Measurements from ENCODE around the gene OR1N1.
"Not testable (repeated sequence)": the region's sequence is repeated elsewhere in the genome, so short reads cannot be mapped to it uniquely, and the experiment has no call there.

Gene OR1N1

GRCh38 chr9:122527193-122527592 lies at the start of gene OR1N1:
TSS of gene OR1N1 (minus strand) at chr9:122527293. CDS start at chr9:122527293, 0 bp downstream.
- DNase-seq (ENCODE audit: low spot score) = no peak

- no peak for DNase-seq (ENCODE audit: low spot score)
Measured at GRCh38 chr9:122572456-122572855, 45.4 kb upstream of the OR1N1 start.

- DNase-seq (ENCODE audit: low spot score) = no peak
Measured at GRCh38 chr9:122567901-122568300, 40.8 kb upstream of the OR1N1 start.

GRCh38 chr9:122562134-122562760 lies 35.2 kb upstream of the OR1N1 start:
- no peak for DNase-seq (ENCODE audit: low spot score)

DNA sequence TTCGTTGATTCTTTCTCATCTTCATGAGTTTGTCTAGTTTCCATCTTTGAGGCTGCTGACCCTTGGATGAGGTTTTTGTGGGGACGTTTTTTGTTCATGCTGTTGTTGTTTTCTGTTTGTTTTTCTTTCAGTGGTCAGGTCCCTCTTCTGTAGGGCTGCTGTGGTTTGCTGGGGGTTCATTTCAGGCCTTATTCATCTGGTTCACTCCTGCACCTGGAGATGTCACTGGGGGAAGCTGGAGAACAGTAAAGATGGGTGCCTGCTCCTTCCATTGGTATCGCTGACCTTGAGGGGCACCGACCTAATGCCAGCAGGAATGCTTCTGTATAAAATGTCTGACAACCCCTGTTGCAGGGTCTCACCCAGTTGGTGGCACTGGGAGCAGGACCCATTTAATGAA lies 34.4 kb upstream of the OR1N1 start:
- DNase-seq (ENCODE audit: low spot score) = no peak

- no peak for DNase-seq (ENCODE audit: low spot score)
Measured at GRCh38 chr9:122552812-122553211, 25.7 kb upstream of the OR1N1 start, which contains the start of gene OR1N2. TSS of gene OR1N2 (plus strand) at chr9:122553112. CDS start at chr9:122553212, 100 bp downstream.

DNA sequence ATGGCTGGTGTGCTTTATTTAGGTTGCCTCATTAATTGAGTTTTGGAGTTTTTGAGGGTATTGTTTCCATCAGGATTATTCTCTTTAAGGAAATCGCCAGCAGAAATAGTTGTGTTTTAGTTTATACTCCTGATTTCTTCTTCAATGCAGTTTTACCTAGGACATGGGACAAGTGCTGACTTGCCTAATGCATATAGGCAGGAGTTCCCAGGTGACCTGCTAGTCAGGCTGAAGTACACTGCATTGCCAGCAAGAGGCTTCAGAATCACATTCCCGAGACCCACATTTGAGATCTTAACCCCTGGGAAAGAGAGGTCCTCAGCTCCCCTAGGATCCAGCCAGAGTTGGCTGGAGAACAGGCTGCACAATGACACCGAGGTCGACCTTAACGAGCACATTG lies 24.3 kb upstream of the OR1N1 start:
- DNase-seq (ENCODE audit: low spot score) = no peak

- DNase-seq (ENCODE audit: low spot score) = no peak
Measured at GRCh38 chr9:122546196-122546595, 19.1 kb upstream of the OR1N1 start.

DNA sequence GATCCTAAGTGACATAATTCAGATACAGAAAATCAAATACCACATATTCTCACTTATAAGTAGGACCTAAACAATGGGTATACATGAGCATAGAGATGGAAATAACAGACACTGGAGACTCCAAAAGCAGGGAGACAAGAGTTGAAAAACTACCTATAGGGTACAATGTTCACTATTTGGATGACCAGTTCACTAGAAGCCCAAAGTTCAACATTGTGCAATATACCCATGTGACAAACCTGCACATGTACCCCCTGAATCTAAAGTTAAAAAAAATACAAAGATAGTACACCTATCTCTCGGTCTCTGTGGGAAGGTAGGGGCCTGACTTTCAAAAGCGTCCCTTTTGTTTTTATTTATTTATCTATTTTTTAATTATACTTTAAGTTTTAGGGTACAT lies 11.7 kb upstream of the OR1N1 start:
- no peak for DNase-seq (ENCODE audit: low spot score)

- DNase-seq (ENCODE audit: low spot score) = not testable (repeated sequence)
Measured at GRCh38 chr9:122537066-122537465, 10.0 kb upstream of the OR1N1 start.

GRCh38 chr9:122536134-122536533 lies 9.0 kb upstream of the OR1N1 start:
- no peak for DNase-seq (ENCODE audit: low spot score)

GRCh38 chr9:122531157-122531556 lies 4.1 kb upstream of the OR1N1 start:
- not testable (repeated sequence) for DNase-seq (ENCODE audit: low spot score)

DNA sequence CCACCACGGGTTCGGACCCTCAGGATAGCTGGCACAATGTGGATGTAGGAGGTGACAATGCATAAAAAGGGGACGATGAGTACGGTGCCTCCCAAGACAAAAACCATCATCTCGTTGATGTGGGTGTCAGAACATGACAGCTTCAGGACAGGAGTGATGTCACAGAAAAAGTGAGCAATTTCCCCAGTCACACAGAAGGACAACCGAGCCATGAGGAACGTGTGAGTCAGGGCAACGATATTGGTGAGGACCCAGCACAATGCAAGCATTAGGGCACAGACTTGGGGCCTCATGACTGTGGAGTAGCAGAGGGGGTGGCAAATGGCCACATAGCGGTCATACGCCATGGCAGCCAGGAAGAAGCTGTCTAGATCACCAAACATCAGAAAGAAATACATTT lies 491 bp downstream of the OR1N1 start:
- DNase-seq (ENCODE audit: low spot score) = no peak

GRCh38 chr9:122519376-122519775 lies 7.7 kb downstream of the OR1N1 start:
- DNase-seq (ENCODE audit: low spot score) = no peak

DNA sequence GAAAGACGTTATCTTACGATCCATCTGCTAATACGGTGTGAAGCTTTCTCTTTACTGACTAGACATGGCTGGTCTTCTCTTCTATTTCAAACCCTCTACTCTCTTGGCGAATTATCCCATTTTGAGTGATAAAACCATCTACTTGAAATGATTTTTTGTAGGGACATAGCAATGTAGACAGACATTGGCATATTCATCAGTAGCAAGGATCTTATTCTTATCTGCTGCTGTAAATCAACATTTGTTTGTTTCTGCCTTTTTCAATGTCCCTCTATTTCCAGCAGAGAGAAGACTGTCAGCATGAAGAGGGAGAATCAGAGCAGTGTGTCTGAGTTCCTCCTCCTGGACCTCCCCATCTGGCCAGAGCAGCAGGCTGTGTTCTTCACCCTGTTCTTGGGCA lies 8.3 kb downstream of the OR1N1 start, which contains the start of gene OR1J4:
OR1J4 (plus strand) TSS at position 301 of the 400 bp plus-strand sequence; CDS start at position 301, 0 bp downstream.
- DNase-seq (ENCODE audit: low spot score) = no peak

DNA sequence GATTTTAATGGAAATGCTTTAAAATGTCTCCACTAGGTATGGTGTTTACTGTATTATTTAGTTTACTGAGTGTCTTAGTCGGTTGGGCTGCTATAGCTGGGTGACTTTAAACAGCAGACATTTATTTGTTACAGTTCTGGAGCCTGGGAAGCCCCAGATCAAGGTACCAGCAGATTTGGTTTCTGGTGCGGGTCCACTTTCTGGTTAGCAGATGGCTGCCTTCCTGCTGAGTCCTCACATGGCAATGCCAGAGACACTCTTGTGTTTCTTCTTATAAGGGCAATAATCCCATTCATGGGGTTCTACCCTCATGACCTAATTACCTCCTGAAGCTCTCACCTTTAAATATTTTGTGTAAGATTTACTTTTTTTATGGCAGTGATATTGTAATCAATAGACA lies 8.9 kb downstream of the OR1N1 start:
- no peak for DNase-seq (ENCODE audit: low spot score)

DNA sequence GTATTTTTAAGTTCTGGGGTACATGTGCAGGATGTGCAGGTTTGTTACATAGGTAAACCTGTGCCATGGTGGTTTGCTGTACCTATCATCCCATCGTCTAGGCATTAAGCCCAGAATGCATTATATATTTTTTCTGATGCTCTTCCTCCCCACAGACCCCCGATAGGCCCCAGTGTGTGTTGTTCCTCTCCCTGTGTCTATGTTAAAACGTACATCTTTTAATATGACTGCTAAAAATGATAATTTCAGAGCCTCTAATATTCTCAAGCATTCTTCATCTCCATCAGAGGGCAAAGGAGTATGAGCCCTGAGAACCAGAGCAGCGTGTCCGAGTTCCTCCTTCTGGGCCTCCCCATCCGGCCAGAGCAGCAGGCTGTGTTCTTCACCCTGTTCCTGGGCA lies 16.6 kb downstream of the OR1N1 start, which contains the start of gene OR1J2:
OR1J2 (plus strand) TSS at position 301 of the 400 bp plus-strand sequence; CDS start at position 301, 0 bp downstream.
- DNase-seq (ENCODE audit: low spot score) = no peak

- no peak for DNase-seq (ENCODE audit: low spot score)
Measured at GRCh38 chr9:122506964-122507363, 20.1 kb downstream of the OR1N1 start.

DNA sequence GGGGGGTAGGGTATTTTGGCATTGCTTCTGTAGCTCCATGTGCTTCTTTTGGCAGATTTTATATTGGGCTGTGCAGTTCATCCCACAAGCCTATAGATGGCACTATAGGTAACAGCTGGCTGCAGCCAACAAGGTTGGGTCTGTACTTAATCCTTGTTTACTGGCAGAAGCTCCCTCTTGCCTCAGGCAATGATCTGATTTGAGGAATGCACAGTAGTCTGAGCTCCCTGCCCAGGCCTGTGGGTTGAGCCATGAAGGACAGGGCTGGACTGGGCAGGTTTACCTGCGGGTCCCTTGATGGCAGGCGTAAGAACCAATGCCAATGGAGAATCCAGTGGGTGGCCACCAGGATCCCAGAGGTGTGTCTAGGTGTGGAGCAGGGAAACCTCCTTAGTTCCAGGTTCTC lies 28.2 kb downstream of the OR1N1 start:
- peak; percentile 49 for DNase-seq (ENCODE audit: low spot score)

DNA sequence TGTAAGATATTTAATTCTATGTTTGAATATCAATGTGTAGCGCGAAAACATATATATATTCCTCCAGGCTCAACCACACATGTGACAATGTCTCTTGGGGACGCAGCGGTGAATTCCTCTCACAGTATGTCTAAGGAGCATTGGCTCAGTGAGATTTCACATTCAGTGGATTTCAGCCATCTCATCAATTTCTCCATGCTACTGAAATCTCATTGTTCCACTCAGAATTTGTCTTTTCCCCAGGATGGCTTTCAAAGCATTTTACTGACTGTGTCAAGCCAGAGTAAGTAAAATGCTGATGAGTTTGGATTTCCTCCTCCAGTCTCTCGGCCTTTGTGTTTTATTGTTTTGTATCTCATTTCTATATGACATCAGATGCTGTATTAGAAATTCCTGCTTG lies 48.0 kb downstream of the OR1N1 start:
- no peak for DNase-seq (ENCODE audit: low spot score)

- DNase-seq (ENCODE audit: low spot score) = no peak
Measured at GRCh38 chr9:122477826-122478225, 49.3 kb downstream of the OR1N1 start, which contains the start of gene OR1J1. TSS of gene OR1J1 (minus strand) at chr9:122477926. CDS start at chr9:122477926, 0 bp downstream.

- DNase-seq (ENCODE audit: low spot score) = no peak
Measured at GRCh38 chr9:122477346-122477745, 49.7 kb downstream of the OR1N1 start.

Data from hematopoietic multipotent progenitor cell treated with erythropoietin and hydrocortisone succinate and interleukin-3 and kit ligand, for 15 days (in vitro differentiated cells).